NCI-H748 (cell line): ENCODE data around the gene PLB1.

Experiments used
- DNase-seq: peaks from one replicate; lab custom pipeline; 2025; ENCODE audit not compliant: unreplicated experiment; lab: John Stamatoyannopoulos, UW

Gene PLB1

GRCh38 chr2:28496781-28497180, 921 bp downstream of the PLB1 start:
- DNase-seq, result no peak

- no peak for DNase-seq
Observed at GRCh38 chr2:28497206-28497605, 1.3 kb downstream of the PLB1 start.

GRCh38 chr2:28499282-28499681, 3.4 kb downstream of the PLB1 start:
- DNase-seq, result no peak

- no peak for DNase-seq
Observed at GRCh38 chr2:28505361-28505760, 9.5 kb downstream of the PLB1 start.

- no peak for DNase-seq
Observed at GRCh38 chr2:28506112-28506910, 10.5 kb downstream of the PLB1 start.

GRCh38 chr2:28507796-28508764, 12.2 kb downstream of the PLB1 start:
- no peak for DNase-seq

- DNase-seq, result no peak
Observed at GRCh38 chr2:28509361-28509760, 13.5 kb downstream of the PLB1 start.

GRCh38 chr2:28510184-28510583, 14.3 kb downstream of the PLB1 start:
- no peak for DNase-seq

- DNase-seq, result no peak
Observed at GRCh38 chr2:28511871-28512606, 16.2 kb downstream of the PLB1 start.

- DNase-seq, result no peak
Observed at GRCh38 chr2:28512607-28512965, 16.7 kb downstream of the PLB1 start.

GRCh38 chr2:28513097-28513496, 17.2 kb downstream of the PLB1 start:
- DNase-seq, result no peak

GRCh38 chr2:28515176-28515751, 19.4 kb downstream of the PLB1 start:
- no peak for DNase-seq

- DNase-seq, result no peak
Observed at GRCh38 chr2:28516430-28516829, 20.6 kb downstream of the PLB1 start.

- no peak for DNase-seq
Observed at GRCh38 chr2:28516950-28517349, 21.1 kb downstream of the PLB1 start.

GRCh38 chr2:28521663-28522062, 25.8 kb downstream of the PLB1 start:
- no peak for DNase-seq

- DNase-seq, result no peak
Observed at GRCh38 chr2:28522481-28522880, 26.6 kb downstream of the PLB1 start.

- DNase-seq, result no peak
Observed at GRCh38 chr2:28523902-28524301, 28.0 kb downstream of the PLB1 start.

- no peak for DNase-seq
Observed at GRCh38 chr2:28525481-28525880, 29.6 kb downstream of the PLB1 start.

- DNase-seq, result no peak
Observed at GRCh38 chr2:28526527-28527132, 30.8 kb downstream of the PLB1 start.

GRCh38 chr2:28527196-28527595, 31.3 kb downstream of the PLB1 start:
- no peak for DNase-seq

- DNase-seq, result no peak
Observed at GRCh38 chr2:28528206-28528605, 32.3 kb downstream of the PLB1 start.
